GM12872 (cell line): Measurements from ENCODE around the gene RUNX2.

Source experiments
- TF ChIP-seq, protein P1 (sequence below): IDR thresholded peaks from 3 replicates; pipeline ENCODE4 v1.5.1; 2011; ENCODE audit warnings: low read depth, mild to moderate bottlenecking, low read length, moderate library complexity; ENCODE audit not compliant: insufficient read depth

The RUNX2 gene

DNA sequence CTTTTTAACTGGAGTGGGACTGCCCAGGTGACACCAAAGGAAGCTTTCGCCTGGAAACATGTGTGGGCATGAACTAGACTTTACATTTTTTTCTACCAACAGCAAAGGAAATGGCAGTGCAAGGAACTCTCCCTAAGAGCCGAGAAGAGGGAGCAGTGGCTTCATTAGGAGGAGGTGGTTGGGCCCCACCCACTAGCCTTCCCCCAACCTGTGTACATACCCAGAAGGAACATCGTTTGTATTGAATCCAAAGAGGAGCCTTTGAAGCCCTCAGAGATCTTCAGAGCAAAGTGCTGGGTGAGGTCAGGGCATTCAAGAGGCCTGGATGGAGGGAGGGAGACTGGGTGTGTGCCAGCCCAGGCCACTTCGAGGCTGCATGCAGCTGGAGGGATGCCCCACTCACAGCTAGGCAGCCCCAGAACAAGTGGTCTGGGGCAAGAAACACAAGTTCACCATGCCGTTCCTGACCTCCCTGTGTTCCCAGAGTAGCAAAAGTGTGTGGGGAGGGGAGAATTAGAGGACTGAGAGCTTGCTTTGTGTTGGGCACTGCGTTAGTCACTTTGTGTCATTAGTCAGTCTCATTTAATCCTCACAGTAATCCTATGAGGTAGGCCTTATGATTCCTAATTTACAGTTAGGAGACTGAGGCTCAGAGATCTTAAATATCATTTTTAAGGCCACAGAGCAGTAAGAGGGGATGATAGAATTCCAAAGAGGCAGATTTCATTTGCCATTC, 241.2 kb downstream of the RUNX2 start:
- TF ChIP-seq, protein P1, sequence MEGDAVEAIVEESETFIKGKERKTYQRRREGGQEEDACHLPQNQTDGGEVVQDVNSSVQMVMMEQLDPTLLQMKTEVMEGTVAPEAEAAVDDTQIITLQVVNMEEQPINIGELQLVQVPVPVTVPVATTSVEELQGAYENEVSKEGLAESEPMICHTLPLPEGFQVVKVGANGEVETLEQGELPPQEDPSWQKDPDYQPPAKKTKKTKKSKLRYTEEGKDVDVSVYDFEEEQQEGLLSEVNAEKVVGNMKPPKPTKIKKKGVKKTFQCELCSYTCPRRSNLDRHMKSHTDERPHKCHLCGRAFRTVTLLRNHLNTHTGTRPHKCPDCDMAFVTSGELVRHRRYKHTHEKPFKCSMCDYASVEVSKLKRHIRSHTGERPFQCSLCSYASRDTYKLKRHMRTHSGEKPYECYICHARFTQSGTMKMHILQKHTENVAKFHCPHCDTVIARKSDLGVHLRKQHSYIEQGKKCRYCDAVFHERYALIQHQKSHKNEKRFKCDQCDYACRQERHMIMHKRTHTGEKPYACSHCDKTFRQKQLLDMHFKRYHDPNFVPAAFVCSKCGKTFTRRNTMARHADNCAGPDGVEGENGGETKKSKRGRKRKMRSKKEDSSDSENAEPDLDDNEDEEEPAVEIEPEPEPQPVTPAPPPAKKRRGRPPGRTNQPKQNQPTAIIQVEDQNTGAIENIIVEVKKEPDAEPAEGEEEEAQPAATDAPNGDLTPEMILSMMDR, result no peak

DNA sequence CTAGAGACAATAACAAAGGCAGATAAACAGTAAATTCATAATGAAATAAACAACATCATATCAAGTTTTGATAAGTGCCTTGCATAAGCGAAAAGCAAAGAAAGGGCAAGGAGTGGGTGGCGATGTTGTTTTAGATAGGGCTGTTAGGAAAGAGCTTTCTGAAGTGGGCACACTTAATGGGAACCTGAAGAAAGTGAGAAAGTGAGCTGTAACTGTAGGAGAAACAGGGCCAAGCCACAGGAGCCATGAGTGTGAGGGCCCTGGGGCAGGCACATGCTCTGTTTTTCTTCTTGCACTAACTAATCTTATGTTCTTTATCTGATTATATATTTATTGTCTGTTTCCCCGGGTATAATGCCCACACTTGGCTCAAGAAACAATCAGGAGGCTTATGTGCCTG, 243.0 kb downstream of the RUNX2 start:
- TF ChIP-seq, protein P1, result no peak

DNA sequence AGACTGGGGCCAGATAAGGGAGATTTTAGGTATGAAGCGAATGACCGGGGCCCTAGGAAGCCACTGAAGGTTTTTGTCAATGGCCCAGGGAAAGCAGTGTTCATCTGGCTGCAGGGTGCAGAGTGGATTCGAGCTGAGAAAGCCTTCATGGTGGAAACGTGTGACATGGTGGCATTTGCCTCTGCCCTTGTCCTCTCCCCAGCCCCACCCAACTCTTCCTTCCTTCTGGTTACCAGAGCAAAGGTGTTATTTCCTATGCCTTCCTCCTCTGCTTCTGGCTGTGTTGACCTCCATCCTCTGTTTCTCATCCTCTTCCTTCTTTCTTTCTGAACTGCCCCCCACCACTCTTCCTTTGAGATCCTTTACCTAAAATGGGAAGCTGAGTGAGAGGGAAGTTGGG, 244.7 kb downstream of the RUNX2 start:
- TF ChIP-seq, protein P1, result no peak

DNA sequence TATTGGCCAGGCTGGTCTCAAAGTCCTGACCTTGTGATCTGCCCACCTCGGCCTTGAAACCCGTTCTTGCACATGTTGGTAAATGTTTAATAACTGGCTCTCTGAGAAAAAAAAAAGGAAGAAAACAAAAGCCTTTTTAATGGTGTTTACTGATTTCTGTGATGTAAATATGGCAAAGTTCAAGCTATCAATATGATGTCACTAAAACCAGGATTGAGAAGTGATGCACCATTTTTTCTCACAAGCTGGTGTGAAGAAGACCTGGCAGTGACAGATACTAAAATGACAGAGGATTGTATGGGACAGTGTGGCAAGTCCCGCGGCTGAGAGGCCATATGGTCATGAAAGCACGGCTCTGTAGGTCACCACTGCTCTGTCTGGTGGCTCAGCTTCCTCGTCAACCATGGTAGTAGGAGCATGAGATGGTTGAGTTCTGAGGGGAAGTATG, 245.9 kb downstream of the RUNX2 start:
- TF ChIP-seq, protein P1, result no peak

DNA sequence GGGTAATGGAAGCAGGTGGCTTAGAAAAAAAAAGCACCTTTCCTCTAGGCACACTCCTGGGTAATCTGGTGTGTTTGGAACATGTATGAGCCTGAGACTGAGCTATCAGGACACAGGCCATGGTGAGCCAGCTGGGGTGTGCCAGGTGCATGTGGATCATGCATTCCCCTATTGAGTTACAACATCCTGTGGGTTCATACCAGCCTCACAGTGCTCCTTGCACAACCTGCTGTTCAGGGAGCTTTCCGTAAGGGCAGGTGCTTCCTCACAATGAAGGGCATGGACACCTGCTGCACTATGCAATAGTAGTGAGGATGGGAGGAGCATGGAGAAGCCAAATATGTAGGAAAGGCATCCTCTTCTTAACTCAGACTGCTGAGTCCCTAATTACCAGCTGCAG, 246.8 kb downstream of the RUNX2 start:
- TF ChIP-seq, protein P1, result no peak

DNA sequence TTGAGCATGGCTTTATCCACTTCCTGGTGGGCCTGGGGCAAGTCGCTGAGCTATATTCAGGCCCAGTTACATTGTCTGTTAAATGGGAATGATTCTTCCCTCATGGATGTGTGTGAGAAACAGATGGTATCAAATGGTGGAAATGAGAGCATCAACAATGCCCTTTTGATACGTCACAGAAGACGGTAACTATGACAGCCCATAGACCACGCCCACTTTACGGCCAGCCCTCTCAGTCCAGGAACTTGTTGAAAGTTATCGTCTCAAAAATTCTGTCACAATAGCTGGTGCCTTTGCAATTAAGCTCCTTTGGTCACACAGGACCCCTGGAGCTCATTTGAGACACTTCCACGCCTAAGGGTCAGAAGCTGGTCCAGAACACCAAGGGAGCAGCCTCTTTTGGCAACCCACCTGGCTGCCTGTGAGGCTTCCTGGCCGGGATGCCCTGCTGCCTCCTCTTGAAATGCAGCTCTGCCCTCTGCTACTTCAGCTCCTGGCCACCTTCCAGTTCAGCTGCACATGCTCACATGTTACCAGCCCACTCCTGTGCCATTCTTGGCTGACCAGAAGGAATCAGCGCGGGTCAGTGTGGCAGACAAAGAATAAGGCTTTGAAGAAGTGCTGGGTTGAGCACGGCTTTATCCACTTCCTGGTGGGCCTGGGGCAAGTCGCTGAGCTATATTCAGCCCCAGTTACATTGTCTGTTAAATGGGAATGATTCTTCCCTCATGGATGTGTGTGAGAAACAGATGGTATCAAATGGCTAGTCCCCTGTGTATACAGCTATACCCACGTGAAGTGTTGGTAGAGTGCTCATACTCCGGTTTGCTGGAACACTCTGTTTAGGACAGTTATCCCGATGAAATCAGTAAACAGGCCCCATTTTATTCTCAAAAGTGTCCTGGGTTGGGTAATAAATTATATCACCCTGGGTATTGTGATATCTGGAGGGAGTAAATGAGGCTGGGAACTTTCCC, 248.8 kb downstream of the RUNX2 start:
- TF ChIP-seq, protein P1, result no peak

DNA sequence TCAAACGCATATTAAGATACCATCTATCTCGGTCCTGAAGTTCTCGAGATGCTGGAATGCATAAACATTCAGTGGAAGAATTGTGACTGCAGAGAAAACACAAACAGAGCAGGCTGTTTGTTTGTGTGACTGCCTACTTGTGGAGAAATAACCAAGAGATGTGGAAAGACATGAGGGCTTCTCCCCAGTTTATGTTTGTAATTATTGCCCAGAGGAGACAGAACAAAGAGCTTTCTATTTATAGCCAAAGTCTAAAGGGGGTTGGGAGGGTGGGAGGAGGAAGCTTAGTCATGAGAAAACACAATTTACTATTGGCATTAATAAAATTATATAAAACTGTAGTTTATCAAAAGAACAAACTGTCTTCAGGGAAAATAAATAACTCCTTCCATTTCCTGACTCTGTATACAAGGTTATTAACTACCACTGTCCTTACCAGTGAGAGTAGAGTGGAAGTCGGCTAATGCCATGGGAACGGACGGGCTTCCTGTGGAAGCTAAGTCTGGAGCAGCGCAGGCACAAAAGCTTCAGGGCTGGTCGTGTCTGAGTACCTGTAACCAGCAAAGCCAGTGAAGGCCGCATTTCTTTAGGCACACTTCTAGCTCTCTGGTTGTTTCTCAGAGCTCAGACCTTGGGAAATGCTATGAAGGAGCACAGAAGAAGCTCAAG, 249.8 kb downstream of the RUNX2 start:
- TF ChIP-seq, protein P1, result no peak
